ENCODE data around the gene SLC16A7.
"Not testable (repeated sequence)": the region's sequence is repeated elsewhere in the genome, so short reads cannot be mapped to it uniquely, and the experiment has no call there.

Gene SLC16A7

DNA sequence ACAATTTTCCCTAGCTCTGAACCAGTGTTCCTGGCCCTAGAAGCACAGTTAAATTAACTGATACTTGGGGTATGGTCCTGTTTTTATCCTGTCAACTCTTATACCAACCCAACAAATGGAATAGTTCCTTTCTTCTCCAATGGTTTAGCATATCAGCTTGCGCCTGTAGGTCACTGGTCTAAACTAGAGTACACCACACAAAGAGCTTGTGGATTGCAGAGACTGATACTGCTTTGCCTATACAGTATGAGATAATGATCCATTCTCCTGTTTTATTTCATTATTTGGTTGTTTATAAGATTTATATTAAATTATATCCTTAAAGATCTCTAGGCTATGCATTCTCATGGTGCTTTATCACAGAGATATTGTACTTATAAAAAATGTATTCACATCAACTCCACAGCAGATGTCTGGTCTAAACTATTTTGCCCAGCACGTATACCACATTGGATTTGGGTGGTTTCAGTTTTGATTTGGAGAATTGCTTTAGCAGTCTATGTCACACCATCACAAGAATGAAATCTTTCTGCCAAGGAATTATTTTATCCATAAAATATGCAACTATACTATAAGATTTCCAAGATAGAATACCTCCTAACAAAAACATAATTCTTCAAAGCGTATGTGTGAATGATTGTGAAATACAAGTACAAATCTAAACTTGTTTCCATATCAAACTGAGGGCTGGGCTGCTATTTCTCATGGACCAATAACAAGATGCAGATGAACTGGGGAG is 142.1 kb downstream of the SLC16A7 start:
- no peak overlapping the region for H3K4me3 ChIP-seq (ENCODE audit: low read depth, low read length)
- no peak for DNase-seq (ENCODE audit: low read depth)
- TF ChIP-seq, protein P1, sequence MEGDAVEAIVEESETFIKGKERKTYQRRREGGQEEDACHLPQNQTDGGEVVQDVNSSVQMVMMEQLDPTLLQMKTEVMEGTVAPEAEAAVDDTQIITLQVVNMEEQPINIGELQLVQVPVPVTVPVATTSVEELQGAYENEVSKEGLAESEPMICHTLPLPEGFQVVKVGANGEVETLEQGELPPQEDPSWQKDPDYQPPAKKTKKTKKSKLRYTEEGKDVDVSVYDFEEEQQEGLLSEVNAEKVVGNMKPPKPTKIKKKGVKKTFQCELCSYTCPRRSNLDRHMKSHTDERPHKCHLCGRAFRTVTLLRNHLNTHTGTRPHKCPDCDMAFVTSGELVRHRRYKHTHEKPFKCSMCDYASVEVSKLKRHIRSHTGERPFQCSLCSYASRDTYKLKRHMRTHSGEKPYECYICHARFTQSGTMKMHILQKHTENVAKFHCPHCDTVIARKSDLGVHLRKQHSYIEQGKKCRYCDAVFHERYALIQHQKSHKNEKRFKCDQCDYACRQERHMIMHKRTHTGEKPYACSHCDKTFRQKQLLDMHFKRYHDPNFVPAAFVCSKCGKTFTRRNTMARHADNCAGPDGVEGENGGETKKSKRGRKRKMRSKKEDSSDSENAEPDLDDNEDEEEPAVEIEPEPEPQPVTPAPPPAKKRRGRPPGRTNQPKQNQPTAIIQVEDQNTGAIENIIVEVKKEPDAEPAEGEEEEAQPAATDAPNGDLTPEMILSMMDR (IDR thresholded peaks at IDR 0.05; ENCODE audit: low read depth, low read length, missing control alignments), result no peak

DNA sequence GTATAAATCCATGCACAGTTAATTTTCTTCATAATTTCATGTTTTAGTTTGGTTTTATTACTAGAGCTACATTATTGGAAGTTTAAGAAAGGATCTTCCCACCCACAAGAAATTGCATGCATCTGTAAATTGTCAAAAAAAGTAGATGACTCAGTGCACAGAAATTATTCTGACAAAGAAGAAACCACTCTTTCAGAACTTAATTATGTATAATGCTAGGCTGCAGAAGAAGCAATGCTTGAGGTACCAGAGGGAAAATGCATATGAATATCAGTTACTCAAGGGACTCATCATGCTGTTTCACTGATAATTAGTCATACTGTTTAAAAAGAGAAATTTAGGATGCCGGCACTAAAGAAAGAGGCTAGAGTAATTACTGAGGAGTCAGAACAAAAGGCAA is 147.0 kb downstream of the SLC16A7 start:
- TF ChIP-seq, protein P1 (IDR thresholded peaks at IDR 0.05; ENCODE audit: low read depth, low read length, missing control alignments), result no peak
- DNase-seq (ENCODE audit: low read depth), result no peak
- no peak overlapping the region for H3K4me3 ChIP-seq (ENCODE audit: low read depth, low read length)

DNA sequence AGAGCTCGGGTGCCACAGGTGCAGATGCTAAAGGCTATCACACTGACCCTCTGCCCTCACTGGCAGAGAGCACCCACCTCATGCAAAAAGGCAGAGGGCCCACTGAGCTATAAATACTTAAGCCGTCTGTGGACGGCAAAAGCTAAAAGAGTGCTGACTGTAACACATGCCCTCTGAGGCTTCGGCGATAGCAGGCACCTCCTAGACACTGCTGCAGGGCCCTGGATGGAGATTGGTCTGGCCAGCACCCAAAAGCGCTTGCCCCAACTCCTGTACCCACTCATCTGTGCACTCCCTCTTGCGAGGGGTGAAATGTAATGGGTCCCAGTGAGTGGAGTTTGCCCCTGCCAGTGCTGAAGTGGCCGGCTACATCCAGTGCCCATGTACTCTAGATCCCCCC is 148.7 kb downstream of the SLC16A7 start:
- DNase-seq (ENCODE audit: low read depth), result no peak
- TF ChIP-seq, protein P1 (IDR thresholded peaks at IDR 0.05; ENCODE audit: low read depth, low read length, missing control alignments), result no peak
- no peak overlapping the region for H3K4me3 ChIP-seq (ENCODE audit: low read depth, low read length)

DNA sequence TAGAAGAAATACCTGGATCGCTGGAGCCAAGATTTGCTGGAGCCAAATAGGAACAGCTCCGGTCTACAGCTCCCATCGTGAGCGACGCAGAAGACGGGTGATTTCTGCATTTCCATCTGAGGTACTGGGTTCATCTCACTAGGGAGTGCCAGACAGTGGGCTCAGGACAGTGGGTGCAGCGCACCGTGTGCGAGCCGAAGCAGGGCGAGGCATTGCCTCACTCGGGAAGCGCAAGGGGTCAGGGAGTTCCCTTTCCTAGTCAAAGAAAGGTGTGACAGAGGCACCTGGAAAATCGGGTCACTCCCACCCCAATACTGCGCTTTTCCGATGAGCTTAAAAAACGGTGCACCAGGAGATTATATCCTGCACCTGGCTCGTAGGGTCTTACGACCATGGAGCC is 155.3 kb downstream of the SLC16A7 start:
- not testable (repeated sequence) for DNase-seq (ENCODE audit: low read depth); H3K4me3 ChIP-seq (ENCODE audit: low read depth, low read length)

DNA sequence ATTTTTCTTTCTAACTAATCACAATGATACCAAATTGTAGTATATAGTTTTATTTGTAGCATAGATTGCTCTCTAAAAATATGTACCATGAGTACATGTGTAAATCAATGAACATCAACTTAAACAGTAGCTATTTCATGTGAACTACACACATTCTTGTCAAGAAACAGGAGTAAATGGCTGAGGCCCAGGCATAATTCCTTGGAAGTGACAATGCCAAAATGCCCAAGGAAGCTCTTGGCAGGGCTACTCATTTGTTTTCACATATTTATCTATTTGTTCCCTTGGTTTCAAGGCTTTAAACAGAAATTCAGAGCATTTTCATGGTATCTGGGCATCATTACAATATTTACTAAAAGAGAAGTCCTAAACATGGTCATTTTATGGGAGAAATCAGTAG is 165.7 kb downstream of the SLC16A7 start:
- no peak for DNase-seq (ENCODE audit: low read depth)
- TF ChIP-seq, protein P1 (IDR thresholded peaks at IDR 0.05; ENCODE audit: low read depth, low read length, missing control alignments), result no peak
- H3K4me3 ChIP-seq (ENCODE audit: low read depth, low read length), result no peak overlapping the region

DNA sequence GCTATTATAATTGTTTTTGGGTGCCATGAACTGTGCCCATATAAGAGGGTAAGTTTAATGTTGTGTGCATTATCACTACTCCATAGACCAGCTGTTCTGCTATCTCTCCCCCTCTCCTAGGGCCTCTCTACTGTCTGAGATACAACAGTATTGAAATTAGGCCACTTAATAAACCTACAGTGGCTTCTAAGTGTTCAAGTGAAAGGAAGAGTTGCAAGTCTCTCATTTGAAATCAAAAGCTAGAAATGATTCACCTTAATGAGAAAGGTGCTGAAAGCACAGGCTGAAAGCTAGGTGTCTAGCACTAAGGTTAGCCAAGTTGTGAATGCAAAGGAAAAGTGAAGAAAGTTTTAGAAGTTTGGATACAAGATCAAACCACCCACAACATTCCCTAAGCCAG is 168.0 kb downstream of the SLC16A7 start:
- TF ChIP-seq, protein P1 (IDR thresholded peaks at IDR 0.05; ENCODE audit: low read depth, low read length, missing control alignments), result no peak
- no peak overlapping the region for H3K4me3 ChIP-seq (ENCODE audit: low read depth, low read length)
- no peak for DNase-seq (ENCODE audit: low read depth)

DNA sequence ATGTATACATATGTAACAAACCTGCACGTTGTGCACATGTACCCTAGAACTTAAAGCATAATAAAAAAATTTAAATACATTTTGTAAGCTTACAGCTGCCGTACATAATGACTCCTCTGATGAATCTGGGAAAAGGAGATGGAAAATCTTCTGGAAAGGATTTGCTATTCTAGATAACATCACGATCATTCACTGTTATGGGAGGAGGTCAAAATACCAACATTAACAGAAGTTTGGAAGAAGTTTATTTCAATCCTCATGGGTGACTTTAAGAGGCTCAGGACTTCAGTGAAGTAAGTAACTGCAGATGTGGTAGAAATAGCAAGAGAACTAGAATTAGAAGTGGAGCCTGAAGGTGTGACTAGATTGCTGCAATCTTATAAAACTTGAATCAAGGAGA is 172.2 kb downstream of the SLC16A7 start:
- DNase-seq (ENCODE audit: low read depth), result no peak
- no peak overlapping the region for H3K4me3 ChIP-seq (ENCODE audit: low read depth, low read length)
- TF ChIP-seq, protein P1 (IDR thresholded peaks at IDR 0.05; ENCODE audit: low read depth, low read length, missing control alignments), result no peak

All from GM12864 (cell line).